ENCODE measurements around the gene IQSEC3.
"Not testable (repeated sequence)": the region's sequence is repeated elsewhere in the genome, so short reads cannot be mapped to it uniquely, and the experiment has no call there.

Gene IQSEC3

DNA sequence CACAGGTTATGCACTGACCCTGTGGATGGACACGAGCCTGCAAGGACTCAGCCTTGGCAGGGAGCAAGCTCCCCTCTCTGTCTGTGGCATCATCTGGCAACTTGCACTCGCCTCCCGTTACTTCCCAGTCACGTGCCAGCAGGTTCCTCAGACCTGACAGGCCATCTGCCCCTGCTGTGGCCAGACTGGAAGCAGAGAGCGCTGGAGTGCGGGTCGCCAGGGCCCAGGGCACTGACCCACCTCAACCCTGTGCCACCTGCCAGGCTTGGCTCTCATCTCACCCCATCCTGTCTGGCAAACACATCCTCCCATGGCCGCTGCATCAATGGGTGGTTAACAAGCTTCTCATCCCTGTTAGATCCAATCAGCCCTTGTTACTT, 119.0 kb downstream of the IQSEC3 start:
- ChIA-PET POLR2A (no interaction called here), CTCF (no interaction called here)
- no peak for DNase-seq (ENCODE audit: extremely low spot score)
- TF ChIP-seq L3MBTL2 (conservative IDR thresholded peaks at IDR 0.05) (no peak), FOXM1 (IDR thresholded peaks at IDR 0.05; ENCODE audit: borderline replicate concordance) (no peak), FOXA1 (IDR thresholded peaks at IDR 0.05) (no peak), ZNF384 (IDR thresholded peaks at IDR 0.05) (no peak)

DNA sequence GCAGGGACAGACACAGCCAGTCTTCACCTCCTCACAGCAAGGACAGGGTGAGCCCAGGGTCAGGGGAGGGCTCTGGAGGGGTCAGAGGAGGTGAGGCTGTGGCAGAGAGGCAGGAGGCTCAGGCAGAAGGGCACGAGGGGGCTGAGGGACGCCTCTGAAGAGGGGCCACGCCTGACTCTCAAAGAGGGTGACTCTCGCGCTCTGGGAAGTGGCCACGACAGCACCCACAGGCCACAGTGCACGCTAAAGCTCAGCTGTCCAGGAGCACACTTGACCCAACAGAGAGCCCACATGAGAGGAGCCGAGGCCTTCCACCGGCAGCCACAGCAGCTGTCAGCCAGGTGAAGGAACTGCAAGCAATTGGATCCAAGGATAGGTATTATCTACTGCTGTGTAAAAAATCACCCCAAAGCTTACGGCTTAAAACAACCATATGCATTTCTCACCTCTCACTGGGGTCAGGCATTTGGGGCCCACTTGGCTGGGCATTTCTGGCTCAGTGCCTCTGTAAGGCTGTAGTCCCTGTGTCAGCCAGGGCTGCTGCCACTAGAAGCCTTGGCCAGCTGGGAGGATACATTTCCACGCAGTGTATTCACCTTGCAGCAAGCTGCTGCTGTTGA, 119.5 kb downstream of the IQSEC3 start:
- CTCF ChIA-PET: no interaction called here

DNA sequence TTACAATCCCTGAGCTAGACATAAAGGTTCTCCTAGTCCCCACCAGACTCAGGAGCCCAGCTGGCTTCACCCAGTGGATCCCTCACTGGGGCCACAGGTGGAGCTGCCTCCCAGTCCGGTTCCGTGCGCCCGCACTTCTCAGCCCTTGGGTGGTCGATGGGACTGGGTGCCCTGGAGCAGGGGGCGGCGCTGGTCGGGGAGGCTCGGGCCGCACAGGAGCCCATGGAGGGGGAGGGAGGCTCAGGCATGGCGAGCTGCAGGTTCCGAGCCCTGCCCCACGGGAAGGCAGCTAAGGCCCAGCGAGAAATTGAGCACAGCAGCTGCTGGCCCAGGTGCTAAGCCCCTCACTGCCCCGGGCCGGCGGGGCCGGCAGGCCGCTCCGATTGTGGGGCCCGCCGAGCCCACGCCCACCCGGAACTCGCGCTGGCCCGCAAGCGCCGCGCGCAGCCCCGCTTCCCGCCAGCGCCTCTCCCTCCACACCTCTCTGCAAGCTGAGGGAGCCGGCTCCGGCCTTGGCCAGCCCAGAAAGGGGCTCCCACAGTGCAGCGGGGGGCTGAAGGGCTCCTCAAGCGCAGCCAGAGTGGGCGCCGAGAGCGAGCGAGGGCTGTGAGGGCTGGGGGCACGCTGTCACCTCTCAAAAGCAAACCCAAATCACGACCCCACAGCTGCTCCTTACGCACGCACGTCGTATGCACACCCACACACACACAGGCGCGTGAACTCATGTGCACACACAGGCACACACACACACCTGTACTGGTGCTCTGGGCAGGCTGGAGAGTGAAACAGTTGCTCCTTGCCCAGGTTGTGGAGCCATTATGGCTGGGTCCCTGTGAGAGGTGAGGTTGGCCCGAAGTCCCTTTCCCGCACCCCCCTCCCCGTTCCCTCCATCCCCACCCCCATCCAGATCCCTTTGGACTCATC, 121.7 kb downstream of the IQSEC3 start:
- POLR2A ChIA-PET: interaction anchor here (1.0 kb wide), 1 partner anchor 10 kb away, joined by 5 read pairs; no protein-coding TSS in a partner anchor
- not testable (repeated sequence) for DNase-seq (ENCODE audit: extremely low spot score)
- CTCF ChIA-PET: interaction anchor here (0.7 to 0.8 kb wide), 2 partner anchors 18 to 32 kb away, joined by 3 to 4 read pairs; no protein-coding TSS in a partner anchor

More for the DNA sequence above, 119.5 kb downstream of the IQSEC3 start:
- DNase-seq (ENCODE audit: extremely low spot score): no peak
- POLR2A ChIA-PET: no interaction called here
- TF ChIP-seq FOXM1 (IDR thresholded peaks at IDR 0.05; ENCODE audit: borderline replicate concordance): no peak
- TF ChIP-seq ZNF384 (IDR thresholded peaks at IDR 0.05): no peak
- no peak for TF ChIP-seq TARDBP (IDR thresholded peaks at IDR 0.05)
- TF ChIP-seq LEF1 (IDR thresholded peaks at IDR 0.05; ENCODE audit: borderline replicate concordance): no peak
- no peak for TF ChIP-seq SUZ12 (IDR thresholded peaks at IDR 0.05)
- no peak for TF ChIP-seq SP1 (IDR thresholded peaks at IDR 0.05)

DNA sequence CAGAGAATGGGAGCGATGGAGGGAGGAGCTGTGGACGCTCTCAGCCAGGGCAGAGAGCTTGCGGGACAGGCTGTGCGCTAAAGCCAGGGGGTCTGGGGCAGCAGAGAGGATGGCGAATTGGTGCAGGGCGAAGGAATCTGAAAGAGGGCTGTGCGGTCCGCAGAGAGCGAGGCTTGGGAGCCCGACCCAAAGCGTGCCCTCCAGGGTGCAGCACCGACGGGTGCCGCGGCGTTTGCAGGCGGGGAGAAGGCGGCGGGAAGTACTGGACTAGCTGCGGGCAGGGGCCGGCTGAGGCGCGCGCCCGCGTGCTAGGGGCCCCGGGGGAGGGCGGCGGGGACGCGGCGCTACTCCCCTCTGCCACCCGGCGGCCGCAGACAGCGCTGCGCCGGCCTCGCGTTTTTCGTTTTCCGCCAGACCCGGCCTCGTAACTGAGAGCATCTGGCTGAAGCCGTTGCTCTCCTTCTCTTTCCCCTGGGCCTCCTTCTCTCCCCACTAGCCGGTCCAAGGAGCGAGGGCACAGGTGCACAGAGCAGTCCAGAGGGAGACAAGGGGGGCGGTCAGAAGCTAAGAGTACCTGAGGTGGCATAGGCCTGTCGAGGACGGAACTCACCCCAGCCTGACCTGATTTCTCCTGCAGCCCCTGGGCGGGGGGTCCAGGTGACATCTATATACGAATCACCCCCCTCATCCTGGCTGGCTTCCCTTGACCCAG, 122.5 kb downstream of the IQSEC3 start:
- ChIA-PET CTCF (interaction anchor here (0.7 to 1.3 kb wide), 3 partner anchors 10 to 31 kb away, joined by 3 to 5 read pairs (median 4); no protein-coding TSS in a partner anchor), POLR2A (interaction anchor here (1.0 to 1.1 kb wide), 2 partner anchors 9 to 12 kb away, joined by 3 to 5 read pairs; no protein-coding TSS in a partner anchor)
- DNase-seq (ENCODE audit: extremely low spot score): peak; percentile 90
- TF ChIP-seq ZNF384 (IDR thresholded peaks at IDR 0.05) (no peak), FOXM1 (IDR thresholded peaks at IDR 0.05; ENCODE audit: borderline replicate concordance) (0 out of 2 replicates have a peak, but pooled peaks have one; percentile 14)

DNA sequence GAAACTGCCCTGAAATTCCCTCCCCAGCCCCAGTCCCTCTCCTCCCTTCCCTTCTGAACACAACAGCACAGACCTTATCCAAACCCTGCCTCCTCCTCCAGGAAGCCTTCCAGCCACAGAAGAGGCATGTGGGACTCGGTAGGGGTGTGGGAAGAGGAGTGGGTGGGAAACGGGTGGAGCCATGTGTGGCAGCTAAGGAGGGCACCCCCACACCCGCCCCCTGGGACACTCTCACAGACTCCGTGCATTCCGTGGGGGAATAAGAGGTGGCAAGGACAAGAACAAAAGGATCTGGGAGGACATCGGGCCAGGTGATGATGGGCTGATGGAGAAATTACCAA, 123.0 kb downstream of the IQSEC3 start:
- no peak for DNase-seq (ENCODE audit: extremely low spot score)
- ChIA-PET POLR2A (interaction anchor here (0.9 to 1.1 kb wide), 3 partner anchors 9 to 13 kb away, joined by 3 to 5 read pairs (median 3); no protein-coding TSS in a partner anchor), CTCF (interaction anchor here (1.3 kb wide), 1 partner anchor 10 kb away, joined by 5 read pairs; no protein-coding TSS in a partner anchor)
- TF ChIP-seq, protein P1, sequence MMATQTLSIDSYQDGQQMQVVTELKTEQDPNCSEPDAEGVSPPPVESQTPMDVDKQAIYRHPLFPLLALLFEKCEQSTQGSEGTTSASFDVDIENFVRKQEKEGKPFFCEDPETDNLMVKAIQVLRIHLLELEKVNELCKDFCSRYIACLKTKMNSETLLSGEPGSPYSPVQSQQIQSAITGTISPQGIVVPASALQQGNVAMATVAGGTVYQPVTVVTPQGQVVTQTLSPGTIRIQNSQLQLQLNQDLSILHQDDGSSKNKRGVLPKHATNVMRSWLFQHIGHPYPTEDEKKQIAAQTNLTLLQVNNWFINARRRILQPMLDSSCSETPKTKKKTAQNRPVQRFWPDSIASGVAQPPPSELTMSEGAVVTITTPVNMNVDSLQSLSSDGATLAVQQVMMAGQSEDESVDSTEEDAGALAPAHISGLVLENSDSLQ (IDR thresholded peaks at IDR 0.05): no peak
- TF ChIP-seq SUZ12 (IDR thresholded peaks at IDR 0.05) (no peak), FOXK2 (IDR thresholded peaks at IDR 0.05) (no peak), BHLHE40 (IDR thresholded peaks at IDR 0.05; ENCODE audit: borderline replicate concordance) (no peak), ELF4 (IDR thresholded peaks at IDR 0.05) (no peak), FOXA1 (IDR thresholded peaks at IDR 0.05) (no peak), CTBP1 (IDR thresholded peaks at IDR 0.05; ENCODE audit: borderline replicate concordance) (no peak), ARNT (IDR thresholded peaks at IDR 0.05) (no peak), ZNF384 (IDR thresholded peaks at IDR 0.05) (no peak), SP1 (IDR thresholded peaks at IDR 0.05) (no peak), NFRKB (IDR thresholded peaks at IDR 0.05) (no peak), LEF1 (IDR thresholded peaks at IDR 0.05; ENCODE audit: borderline replicate concordance) (no peak), FOXM1 (IDR thresholded peaks at IDR 0.05; ENCODE audit: borderline replicate concordance) (no peak), TARDBP (IDR thresholded peaks at IDR 0.05) (no peak), L3MBTL2 (conservative IDR thresholded peaks at IDR 0.05) (no peak)

DNA sequence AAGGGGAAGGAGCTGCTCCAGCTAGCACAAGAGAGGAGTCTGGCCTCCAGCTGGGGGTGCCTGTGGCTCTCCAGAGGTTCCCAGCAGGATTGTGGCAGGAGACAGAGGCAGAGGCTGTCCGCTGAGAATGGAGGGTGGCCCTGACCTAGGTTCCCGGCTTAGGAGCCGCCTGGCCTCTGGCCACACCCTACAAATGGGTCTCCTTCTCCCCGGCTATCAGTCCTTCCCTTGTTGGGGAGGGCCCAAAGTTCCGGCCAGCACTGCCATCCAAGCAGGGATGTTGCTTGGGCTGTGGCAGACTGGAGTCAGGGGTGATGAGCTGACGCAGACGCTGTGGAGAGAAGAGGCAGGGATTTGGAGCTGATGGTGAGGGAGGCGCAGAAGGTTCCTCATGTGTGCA, 124.3 kb downstream of the IQSEC3 start:
- no peak for TF ChIP-seq ARNT (IDR thresholded peaks at IDR 0.05)
- no peak for TF ChIP-seq SUZ12 (IDR thresholded peaks at IDR 0.05)
- no peak for TF ChIP-seq HDGF (IDR thresholded peaks at IDR 0.05; ENCODE audit: borderline replicate concordance)
- no peak for TF ChIP-seq CTBP1 (IDR thresholded peaks at IDR 0.05; ENCODE audit: borderline replicate concordance)
- TF ChIP-seq ZNF384 (IDR thresholded peaks at IDR 0.05): no peak
- TF ChIP-seq L3MBTL2 (conservative IDR thresholded peaks at IDR 0.05): no peak
- TF ChIP-seq FOXM1 (IDR thresholded peaks at IDR 0.05; ENCODE audit: borderline replicate concordance): no peak
- no peak for TF ChIP-seq LEF1 (IDR thresholded peaks at IDR 0.05; ENCODE audit: borderline replicate concordance)
- no peak for TF ChIP-seq FOXA1 (IDR thresholded peaks at IDR 0.05)
- TF ChIP-seq BHLHE40 (IDR thresholded peaks at IDR 0.05; ENCODE audit: borderline replicate concordance): no peak
- no peak for TF ChIP-seq FOXK2 (IDR thresholded peaks at IDR 0.05)
- TF ChIP-seq ELF4 (IDR thresholded peaks at IDR 0.05): no peak
- TF ChIP-seq SP1 (IDR thresholded peaks at IDR 0.05): no peak
- TF ChIP-seq, protein P1 (IDR thresholded peaks at IDR 0.05): no peak
- TF ChIP-seq NFRKB (IDR thresholded peaks at IDR 0.05): no peak
- no peak for TF ChIP-seq TARDBP (IDR thresholded peaks at IDR 0.05)
- CTCF ChIA-PET: interaction anchor here (0.7 kb wide), 1 partner anchor 9 kb away, joined by 3 read pairs; no protein-coding TSS in a partner anchor

More for the DNA sequence above, 124.3 kb downstream of the IQSEC3 start:
- DNase-seq (ENCODE audit: extremely low spot score): no peak
- POLR2A ChIA-PET: no interaction called here
